GM21529 (cell line): ENCODE data around the gene SOD1.
A peak's percentile ranks its signal among the peaks of the same experiment; 100 is the strongest.
"Not testable (repeated sequence)": the region's sequence is repeated elsewhere in the genome, so short reads cannot be mapped to it uniquely, and the experiment has no call there.

Source experiments
- ATAC-seq: cut with Tn5 transposase; IDR thresholded peaks from one replicate; pipeline ENCODE4 v1.9.1; 2021; ENCODE audit not compliant: unreplicated experiment

The SOD1 gene

DNA sequence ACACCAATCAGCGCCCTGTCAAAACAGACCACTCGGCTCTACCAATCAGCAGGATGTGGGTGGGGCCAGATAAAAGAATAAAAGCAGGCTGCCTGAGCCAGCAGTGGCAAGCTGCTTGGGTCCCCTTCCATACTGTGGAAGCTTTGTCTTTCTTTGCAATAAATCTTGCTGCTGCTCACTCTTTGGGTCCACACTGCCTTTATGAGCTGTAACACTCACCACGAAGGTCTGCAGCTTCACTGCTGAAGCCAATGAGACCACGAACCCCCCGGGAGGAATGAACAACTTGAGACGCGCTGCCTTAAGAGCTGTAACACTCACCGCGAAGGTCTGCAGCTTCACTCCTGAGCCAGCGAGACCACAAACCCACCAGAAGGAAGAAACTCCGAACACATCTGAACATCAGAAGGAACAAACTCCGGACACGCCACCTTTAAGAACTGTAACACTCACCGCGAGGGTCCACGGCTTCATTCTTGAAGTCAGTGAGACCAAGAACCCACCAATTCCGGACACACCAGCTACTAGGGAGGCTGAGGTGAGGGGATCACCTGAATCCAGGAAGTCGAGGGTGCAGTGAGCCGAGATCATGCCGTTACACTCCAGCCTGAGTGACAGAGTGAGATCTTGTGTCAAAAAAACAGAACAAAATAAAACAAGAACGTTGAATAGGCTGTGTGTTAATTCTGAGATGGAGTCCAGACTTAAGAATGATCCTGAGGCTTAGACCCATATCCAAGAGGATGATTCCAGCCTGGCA is 4.5 kb upstream of the SOD1 start:
- not testable (repeated sequence) for ATAC-seq

DNA sequence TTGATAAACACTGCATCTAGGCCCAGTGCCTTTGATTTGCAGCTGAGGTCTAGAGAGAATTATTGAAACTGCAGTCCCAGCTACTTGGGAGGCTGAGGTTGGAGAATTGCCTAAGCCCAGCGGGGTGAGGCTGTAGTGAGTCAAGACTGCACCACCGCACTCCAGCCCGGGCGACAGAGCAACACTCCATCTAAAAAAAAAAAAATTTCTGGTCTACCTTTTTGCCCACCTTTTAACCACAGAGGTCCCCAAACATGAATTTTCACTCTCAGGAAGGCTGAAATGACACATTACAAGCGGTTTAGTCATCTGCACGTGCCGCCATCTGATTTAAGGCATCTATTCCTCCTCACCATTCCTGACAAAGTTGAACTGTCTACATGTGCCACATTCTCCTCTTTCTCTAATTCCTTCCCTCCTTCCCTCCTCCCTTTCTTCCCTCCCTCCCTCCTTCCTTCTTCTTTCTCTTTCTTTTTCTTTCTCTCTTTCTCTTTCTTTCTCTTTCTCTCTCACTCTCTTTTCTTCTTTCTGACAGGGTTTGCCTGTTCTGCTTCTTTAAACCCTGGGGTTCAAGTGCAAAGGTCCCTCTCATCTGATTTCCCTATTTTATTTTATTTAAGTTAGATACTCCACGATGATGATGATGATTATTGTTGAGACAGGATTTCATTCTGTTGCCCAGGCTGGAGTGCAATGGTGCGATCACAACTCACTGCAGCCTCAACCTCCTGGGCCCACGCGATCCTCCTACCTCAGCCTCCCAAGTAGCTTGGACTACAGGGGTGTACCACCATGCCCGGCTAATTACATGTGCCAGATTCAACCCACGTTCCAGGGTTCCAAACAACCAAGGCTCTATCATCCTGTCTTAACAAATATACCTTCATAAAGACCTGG is 3.0 kb upstream of the SOD1 start:
- ATAC-seq: no peak

DNA sequence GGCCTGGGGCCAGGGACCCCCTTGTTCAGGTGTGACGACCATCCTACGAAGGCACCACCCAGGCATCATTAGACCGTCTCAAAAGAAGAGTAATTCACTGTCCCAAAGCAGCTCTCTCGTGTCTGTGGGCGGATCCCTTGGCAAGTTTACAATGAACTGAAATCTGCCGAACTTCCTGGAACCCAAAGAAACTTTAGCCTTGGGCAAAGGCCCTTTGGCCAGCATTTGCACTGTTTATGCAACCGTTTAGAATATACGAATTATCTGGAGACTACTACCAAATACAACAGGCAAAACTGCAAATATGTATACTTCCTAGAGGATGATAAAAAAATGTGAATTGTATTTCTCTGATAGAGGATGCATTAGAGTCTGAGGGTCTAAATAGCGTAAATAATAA is 1.4 kb upstream of the SOD1 start:
- no peak for ATAC-seq

DNA sequence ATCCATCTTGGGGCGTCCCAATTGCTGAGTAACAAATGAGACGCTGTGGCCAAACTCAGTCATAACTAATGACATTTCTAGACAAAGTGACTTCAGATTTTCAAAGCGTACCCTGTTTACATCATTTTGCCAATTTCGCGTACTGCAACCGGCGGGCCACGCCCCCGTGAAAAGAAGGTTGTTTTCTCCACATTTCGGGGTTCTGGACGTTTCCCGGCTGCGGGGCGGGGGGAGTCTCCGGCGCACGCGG is 282 bp upstream of the SOD1 start:
- peak; percentile 16 for ATAC-seq

DNA sequence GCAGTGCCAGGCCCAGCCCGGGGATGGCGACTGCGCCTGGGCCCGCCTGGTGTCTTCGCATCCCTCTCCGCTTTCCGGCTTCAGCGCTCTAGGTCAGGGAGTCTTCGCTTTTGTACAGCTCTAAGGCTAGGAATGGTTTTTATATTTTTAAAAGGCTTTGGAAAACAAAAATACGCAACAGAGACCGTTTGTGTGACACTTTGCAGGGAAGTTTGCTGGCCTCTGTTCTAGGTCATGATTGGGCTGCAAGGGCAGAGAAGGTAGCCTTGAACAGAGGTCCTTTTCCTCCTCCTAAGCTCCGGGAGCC is 719 bp downstream of the SOD1 start:
- peak; percentile 38 for ATAC-seq

DNA sequence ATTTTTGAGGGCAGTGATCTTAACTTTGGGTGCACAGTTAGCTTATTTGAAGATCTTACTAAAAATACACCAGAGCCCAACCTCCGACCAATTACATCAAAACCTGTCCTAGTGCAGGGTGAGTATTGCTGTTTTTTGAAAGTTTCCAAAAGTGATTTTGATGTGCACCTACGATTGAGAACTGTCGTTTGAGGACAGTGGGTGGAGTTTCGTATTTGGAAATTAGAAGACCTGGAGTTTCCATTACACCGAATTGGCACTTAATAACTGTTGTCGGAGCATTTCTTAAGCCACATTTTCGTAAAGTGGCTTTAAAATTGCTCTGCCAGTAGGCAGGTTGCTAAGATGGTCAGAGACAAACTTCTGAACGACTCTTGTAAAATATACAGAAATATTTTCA is 1.1 kb downstream of the SOD1 start:
- ATAC-seq: no peak

DNA sequence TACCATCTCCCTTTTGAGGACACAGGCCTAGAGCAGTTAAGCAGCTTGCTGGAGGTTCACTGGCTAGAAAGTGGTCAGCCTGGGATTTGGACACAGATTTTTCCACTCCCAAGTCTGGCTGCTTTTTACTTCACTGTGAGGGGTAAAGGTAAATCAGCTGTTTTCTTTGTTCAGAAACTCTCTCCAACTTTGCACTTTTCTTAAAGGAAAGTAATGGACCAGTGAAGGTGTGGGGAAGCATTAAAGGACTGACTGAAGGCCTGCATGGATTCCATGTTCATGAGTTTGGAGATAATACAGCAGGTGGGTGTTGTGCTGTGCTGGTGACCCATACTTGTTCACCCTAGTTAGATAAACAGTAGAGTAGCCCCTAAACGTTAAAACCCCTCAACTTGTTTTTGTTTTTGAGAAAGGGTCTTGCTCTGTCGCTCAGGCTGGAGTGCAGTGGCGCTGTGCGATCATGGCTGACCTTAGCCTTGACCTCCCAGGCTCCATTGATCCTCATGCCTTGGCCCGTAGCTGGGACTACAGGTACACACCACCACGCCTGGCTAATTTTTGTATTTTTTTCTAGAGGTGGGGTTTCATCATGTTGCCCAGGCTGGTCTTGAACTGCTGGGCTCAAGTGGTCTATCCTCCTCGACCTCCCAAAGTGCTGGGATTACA is 4.2 kb downstream of the SOD1 start:
- ATAC-seq: no peak

DNA sequence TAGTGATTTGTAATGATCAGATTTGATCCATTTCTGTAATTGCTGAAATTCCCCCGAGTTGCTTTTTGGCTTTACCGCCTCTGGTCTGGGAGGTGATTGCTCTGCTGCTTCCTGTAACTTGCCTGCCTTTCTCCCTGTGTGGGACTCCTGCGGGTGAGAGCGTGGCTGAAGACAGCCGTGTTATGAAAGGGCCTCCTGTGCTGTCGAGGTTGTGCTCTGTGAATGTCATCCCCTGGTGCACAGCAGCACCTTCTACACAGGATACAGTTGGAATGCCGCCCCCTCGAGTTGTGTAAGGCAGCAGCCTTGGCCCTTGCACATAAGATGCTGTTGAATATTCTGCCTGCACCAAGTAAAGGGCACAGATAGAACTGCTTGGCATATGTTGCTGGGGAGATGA is 5.9 kb downstream of the SOD1 start:
- no peak for ATAC-seq

DNA sequence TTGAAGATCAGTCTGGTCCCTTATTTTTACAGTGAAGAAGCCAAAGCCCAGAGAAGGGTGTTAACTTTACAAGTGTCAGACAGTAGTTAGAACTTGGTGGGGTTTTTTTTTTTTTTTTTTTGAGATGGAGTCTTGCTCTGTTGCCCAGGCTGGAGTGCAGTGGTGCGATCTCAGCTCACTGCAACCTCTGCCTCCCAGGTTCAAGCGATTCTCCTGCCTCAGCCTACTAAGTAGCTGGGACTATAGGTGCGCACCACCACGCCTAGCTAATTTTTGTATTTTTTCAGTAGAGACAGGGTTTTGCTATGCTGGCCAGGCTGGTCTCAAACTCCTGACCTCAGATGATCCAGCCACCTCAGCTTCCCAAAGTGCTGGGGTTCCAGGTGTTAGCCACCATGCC is 6.4 kb downstream of the SOD1 start:
- ATAC-seq: not testable (repeated sequence)

DNA sequence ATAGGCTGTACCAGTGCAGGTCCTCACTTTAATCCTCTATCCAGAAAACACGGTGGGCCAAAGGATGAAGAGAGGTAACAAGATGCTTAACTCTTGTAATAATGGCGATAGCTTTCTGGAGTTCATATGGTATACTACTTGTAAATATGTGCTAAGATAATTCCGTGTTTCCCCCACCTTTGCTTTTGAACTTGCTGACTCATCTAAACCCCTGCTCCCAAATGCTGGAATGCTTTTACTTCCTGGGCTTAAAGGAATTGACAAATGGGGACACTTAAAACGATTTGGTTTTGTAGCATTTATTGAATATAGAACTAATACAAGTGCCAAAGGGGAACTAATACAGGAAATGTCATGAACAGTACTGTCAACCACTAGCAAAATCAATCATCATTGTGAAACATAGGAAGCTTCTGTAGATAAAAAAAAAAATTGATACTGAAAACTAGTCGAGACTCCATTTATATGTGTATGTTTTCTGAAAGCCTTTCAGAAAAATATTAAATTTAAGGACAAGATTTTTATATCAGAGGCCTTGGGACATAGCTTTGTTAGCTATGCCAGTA is 7.0 kb downstream of the SOD1 start:
- ATAC-seq: no peak

DNA sequence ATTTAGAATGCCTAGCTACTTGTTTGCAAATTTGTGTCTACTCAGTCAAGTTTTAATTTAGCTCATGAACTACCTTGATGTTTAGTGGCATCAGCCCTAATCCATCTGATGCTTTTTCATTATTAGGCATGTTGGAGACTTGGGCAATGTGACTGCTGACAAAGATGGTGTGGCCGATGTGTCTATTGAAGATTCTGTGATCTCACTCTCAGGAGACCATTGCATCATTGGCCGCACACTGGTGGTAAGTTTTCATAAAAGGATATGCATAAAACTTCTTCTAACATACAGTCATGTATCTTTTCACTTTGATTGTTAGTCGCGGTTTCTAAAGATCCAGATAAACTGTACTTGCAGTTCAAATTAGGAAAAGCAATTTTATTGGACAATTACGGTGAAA is 7.6 kb downstream of the SOD1 start:
- ATAC-seq: no peak

DNA sequence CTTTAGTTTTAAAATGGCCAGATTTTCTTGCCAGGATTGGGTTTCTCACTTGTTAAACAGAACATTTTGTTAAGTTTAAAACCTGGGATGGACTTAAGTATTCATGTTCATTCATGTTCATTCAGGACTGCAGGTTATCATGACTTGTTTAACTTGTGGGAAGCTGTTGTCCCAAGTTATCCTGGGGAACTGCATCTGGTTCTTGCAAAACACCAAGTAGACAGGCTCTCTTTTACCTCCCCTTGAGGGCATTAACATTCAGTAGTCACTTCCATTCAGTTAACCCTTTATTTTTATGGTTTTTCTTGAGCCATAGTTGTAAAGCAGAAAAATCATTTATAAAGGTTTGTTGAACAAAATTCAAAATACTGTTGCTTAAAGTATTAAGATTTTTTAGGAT is 8.1 kb downstream of the SOD1 start:
- no peak for ATAC-seq

DNA sequence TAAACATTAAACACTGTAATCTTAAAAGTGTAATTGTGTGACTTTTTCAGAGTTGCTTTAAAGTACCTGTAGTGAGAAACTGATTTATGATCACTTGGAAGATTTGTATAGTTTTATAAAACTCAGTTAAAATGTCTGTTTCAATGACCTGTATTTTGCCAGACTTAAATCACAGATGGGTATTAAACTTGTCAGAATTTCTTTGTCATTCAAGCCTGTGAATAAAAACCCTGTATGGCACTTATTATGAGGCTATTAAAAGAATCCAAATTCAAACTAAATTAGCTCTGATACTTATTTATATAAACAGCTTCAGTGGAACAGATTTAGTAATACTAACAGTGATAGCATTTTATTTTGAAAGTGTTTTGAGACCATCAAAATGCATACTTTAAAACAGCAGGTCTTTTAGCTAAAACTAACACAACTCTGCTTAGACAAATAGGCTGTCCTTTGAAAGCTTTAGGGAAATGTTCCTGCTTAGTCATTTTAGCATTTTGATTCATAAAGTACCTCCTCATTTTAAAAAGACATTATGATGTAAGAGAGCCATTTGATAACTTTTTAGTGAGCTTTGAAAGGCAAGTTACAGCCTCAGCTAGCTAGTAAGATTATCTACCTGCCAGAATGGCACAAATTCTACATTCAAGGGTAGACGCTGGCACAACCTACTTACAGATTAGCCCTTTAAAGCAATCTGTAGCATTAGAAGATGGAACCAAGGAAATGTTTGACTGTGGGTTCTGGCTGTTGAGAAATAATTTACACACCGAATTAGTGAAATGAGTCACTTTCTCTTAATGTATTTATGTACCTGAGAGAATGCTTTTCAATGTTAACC is 9.4 kb downstream of the SOD1 start:
- ATAC-seq: no peak

DNA sequence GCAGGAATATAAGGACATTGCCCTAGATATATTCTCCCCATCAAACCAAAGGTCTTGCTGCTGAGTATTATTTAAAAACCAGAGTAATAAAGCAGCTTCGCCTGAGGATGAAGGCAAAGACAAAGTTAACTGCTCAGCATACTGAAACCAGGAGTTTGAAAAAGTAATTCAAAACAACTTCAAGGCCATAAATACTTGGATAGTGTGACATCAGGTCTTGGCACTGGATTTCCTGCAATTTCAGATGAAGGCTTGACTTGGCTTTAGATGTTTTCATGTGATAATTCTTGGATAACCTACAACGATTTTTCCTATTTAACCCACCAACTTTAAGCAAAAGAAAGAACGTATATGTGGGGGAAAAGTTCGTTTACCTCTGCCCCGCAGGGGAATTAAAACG is 10.6 kb downstream of the SOD1 start:
- ATAC-seq: no peak

DNA sequence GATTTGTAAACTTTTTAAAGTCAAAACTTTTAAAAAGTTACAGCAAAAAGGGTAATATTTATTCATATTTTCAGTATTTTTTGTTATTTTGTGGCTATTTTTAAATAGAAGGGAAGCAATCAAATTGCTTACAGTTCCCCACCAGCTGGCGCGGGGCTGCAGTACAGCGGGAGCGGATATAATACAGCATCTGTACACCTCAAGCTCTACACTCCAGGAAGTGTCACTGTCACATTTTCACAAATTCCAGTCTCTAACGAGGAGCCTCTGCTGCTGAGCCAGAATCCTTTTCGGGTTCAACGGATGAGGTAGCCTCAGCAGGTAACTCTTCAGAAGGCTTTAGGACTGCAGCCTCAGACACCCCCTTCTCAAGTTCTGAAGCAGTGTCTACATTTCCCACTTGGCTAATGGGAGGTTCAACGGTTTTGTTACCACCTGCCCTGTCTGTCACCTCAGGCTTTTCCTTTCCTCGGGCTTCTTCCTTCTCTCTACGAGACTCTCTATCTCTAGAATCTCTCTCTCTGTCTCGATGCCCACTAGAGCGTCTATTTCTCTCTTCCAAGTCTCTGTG is 11.7 kb downstream of the SOD1 start:
- ATAC-seq: no peak

DNA sequence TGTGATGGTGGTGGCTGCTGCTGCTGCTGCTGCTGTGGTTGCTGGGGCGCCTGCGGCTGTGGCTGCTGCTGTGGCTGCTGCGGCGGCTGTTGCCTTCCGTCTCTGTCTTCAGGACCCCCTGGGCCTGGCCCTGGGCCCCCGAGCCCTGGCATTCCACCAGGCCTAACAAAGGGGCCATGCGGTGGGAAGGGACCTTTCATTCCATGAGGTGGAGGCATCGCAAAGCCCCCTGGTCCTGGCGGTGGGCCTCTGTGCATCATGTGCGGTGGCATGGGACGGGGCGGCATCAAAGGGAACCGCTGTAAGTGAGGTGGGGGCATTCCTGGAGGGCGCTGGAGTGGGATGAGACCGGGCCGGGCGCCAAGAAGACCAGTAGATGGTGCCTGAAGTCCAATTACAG is 12.4 kb downstream of the SOD1 start:
- no peak for ATAC-seq

DNA sequence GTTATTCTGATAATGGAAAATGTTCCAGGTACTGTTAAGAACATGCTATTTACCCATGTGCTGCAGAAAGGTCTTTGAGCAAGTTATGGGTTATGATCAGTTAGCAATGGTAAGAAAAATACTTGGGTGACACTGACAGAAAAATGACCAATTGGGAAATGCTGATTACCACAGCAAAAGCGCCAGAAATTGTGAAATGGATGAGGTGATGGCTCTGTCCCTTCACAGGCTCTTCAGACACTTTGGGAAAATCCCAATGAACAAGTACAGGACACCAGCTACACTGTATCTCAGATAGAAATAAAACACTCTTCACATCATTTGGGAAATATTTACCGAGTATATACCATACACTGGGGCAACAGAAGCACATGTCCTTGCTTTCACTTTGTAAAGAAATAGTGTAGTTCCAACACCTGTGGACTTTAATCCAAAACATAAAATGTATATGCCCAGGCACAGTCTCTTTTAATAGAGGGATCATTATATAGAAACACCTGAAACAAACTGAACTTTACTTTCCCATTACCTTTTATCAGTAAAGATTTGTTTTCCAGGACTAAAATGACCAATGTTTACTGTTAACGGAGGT is 13.9 kb downstream of the SOD1 start:
- no peak for ATAC-seq

DNA sequence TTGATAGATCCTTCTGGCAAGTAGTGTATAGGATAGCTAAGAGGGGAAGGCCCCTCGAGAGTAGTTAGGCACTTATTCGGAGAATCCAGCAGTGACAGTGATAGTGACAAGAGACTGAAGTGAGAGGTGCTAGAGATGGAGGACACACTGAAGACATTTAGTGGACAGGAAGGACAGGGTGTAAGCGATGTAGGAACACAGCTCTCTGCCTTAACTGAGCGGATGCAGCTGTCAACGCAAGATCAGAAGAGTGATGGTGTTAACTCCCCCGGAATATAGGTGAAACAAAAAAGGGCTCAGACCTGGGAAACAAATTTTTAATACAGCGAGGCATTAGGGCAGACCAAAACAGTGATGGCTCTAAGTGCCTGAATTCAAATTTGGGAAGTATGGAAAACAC is 15.8 kb downstream of the SOD1 start:
- ATAC-seq: no peak

DNA sequence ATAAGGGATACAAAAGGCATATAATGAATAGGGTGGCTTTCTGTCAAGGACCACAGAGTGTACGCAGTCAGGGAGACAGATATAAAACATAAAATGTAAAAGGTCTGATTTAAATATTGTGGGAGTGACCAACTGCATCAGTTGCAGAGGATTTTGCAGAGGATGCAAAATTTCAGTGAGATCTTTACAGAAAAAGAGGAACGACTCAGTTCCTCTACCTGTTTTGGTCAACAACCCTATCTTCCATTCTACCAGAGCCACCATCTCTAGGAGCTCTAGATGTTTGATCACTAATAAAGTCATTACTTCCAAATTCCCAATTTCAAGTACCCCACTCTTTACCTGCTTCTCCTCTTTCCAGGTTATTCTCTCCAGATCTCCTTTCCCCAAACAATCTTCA is 16.5 kb downstream of the SOD1 start:
- no peak for ATAC-seq

DNA sequence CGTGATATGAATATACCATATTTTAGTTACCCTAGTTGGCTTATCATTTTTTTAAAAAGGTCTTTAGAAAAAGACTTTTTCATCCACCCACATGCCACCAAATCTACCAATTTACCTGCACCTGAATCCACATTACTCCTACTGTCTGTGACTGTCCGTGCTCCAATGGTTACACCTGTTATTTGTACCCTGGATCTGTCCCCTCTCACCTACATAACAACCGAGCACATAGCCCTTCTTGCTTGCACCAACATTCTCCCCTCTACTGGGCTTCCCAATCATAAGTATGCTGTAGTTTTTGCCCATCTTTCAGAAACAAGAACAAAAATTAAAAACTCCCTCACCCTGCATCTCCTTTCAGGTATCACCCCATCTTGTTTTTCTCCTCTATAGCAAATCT is 17.6 kb downstream of the SOD1 start:
- no peak for ATAC-seq
